Chondrocyte (in vitro differentiated cells): ENCODE results near the gene ZNRF1. TPM values are rescaled to one million over a fixed set of nuclear protein-coding genes. Genes with fewer than 3 reads are reported as not detected.
A peak's percentile ranks its signal among the peaks of the same experiment; 100 is the strongest.

Source experiments
- DNase-seq: peaks from one replicate; pipeline ENCODE4 v3.0.0; 2021; ENCODE audit warnings: mixed read lengths, low spot score
- H3K27ac Mint-ChIP-seq: one replicate; pipeline ENCODE4 v1.8.0; 2021; ENCODE audit warnings: mild to moderate bottlenecking, moderate library complexity, mixed read lengths; ENCODE audit not compliant: unreplicated experiment
- H3K27me3 Mint-ChIP-seq: 2 replicates; pipeline ENCODE4 v1.8.0; 2021; ENCODE audit warnings: low read depth, mixed read lengths
- H3K36me3 Mint-ChIP-seq: 2 replicates; pipeline ENCODE4 v1.8.0; 2021; ENCODE audit warnings: low read depth, mixed read lengths
- H3K4me1 Mint-ChIP-seq: 2 replicates; pipeline ENCODE4 v1.8.0; 2021; ENCODE audit warnings: low read depth, mild to moderate bottlenecking, mixed read lengths
- H3K4me3 Mint-ChIP-seq: one replicate; pipeline ENCODE4 v1.8.0; 2021; ENCODE audit warnings: mild to moderate bottlenecking, moderate library complexity, mixed read lengths; ENCODE audit not compliant: unreplicated experiment
- H3K9me3 Mint-ChIP-seq: 2 replicates; pipeline ENCODE4 v1.8.0; 2021; ENCODE audit warnings: low read depth, mixed read lengths
- total RNA-seq: library from RNA; stranded (reverse); gene quantifications from 3 replicates; pipeline ENCODE4 v1.2.1, GENCODE V29; 2021
- TF ChIP-seq, protein P1 (sequence below): fragments of 200-600 bp; sonication (generic); IDR thresholded peaks from 2 replicates; pipeline ENCODE4 v1.5.0; 2021; ENCODE audit warnings: antibody characterized with exemption, mild to moderate bottlenecking, moderate library complexity

Gene ZNRF1
- total RNA-seq, 1 donor from 2014 or later = 22.7 TPM

DNA sequence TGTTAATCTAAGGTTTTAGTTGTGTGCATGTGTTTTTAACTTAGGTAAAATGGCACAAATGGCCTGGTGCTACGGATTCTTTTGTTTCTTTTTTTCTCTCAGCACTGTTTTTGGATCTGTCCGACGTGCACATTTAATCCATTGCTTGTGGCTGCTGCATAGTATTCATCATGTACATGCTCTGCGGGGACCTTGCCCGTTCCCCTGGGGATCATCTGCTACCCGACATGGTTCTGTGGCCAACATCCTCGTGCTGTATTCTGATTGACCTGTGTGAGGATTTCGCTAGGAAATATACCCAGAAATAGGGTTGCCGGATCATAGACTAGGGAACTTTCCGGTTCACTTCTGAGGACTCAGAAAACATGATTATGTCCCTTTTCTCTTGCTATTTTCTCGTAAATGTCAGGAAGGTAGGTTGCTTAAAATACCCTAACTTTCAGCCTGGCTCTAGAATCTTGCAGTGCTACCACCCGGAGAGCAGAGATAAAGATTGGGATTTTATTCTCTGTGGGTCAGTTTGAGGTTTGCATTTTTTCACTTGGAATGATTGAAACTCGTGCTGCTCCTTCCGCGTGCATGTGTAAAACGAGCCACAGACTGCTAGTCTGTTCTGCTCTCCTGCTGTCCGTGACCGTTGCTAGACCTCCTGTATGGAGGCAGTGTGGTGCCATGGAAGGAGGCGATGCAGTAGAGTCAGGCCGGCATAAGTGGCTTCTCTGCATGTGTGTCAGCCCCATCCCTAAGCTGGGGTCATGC, 74.9 kb downstream of the ZNRF1 start:
- Mint-ChIP-seq H3K36me3 (peaks cover 2% of the 10 kb centered on the region), H3K4me1 (peaks cover 18% of the 10 kb centered on the region), H3K27ac (peak overlapping the region; percentile 3), H3K4me3 (no peak overlapping the region), H3K27me3 (no peaks in the 10 kb centered on the region), H3K9me3 (peaks cover 3% of the 10 kb centered on the region)
- no peak for DNase-seq
- TF ChIP-seq, protein P1, sequence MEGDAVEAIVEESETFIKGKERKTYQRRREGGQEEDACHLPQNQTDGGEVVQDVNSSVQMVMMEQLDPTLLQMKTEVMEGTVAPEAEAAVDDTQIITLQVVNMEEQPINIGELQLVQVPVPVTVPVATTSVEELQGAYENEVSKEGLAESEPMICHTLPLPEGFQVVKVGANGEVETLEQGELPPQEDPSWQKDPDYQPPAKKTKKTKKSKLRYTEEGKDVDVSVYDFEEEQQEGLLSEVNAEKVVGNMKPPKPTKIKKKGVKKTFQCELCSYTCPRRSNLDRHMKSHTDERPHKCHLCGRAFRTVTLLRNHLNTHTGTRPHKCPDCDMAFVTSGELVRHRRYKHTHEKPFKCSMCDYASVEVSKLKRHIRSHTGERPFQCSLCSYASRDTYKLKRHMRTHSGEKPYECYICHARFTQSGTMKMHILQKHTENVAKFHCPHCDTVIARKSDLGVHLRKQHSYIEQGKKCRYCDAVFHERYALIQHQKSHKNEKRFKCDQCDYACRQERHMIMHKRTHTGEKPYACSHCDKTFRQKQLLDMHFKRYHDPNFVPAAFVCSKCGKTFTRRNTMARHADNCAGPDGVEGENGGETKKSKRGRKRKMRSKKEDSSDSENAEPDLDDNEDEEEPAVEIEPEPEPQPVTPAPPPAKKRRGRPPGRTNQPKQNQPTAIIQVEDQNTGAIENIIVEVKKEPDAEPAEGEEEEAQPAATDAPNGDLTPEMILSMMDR = no peak

DNA sequence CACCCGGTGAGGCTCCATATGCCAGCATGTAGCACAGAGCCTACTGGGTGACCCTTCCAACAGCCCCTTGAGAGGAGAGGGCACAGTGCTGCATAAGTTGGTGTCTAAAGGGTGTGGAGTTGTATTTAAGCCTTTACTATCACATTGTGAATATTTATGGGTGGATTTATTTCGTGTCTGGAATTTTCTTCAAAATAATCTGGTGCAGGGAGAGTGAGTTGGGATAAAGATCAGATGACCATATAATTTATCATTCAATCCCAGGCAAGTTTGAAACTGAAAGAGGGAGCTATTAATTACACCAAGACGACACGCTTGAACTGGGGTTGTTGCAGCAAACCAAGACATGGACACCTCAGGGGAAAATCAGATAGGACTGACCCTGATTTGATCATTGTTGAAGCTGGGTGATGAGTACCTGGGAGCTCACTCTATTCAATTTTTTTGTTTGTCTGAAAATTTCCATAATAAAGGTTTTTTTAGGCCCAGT, 75.5 kb downstream of the ZNRF1 start:
- H3K27ac Mint-ChIP-seq = peak overlapping the region; percentile 3
- peaks cover 24% of the 10 kb centered on the region for H3K4me1 Mint-ChIP-seq
- DNase-seq = no peak
- TF ChIP-seq, protein P1 = no peak
- H3K9me3 Mint-ChIP-seq = peaks cover 3% of the 10 kb centered on the region
- peaks cover 2% of the 10 kb centered on the region for H3K36me3 Mint-ChIP-seq
- no peaks in the 10 kb centered on the region for H3K27me3 Mint-ChIP-seq
- H3K4me3 Mint-ChIP-seq = no peak overlapping the region

DNA sequence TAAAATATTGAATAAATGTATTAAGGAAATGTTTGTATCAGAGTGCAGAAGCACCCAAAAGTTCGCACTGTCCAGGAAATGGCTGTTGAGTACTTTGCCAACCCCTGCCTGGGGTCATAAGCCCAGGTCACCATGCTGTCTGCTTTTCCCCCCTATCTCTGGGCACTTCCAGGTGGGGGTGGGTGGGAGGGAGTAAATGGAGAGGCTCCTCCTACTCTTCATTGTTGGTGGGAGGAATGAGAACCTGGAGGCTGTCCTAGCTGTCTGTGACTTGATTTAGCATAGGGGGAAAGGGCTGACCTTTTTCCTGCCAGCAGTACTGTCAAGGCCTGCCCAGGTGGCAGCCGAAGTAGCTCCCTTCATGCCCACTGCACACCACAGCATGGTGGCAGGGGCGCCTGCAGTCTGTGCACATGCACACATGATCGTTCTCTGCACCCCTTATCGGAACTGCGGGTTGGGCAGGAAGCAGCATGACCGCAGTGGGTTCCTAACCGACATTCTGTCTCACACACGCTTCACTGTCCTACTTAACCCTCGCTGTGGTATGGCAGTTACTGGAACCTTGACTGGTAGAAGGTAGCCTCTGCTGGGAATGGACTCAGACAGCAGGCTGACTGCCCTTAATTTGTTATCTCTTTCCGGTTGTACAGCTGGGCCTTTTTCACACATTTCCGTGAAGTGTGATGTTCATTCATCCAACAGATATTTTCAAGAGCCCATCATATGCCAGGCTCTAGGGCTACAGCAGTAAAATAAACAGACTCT, 76.3 kb downstream of the ZNRF1 start:
- Mint-ChIP-seq H3K36me3 (peaks cover 2% of the 10 kb centered on the region), H3K4me3 (no peak overlapping the region), H3K27ac (no peak overlapping the region), H3K27me3 (no peaks in the 10 kb centered on the region), H3K4me1 (peaks cover 28% of the 10 kb centered on the region), H3K9me3 (peaks cover 3% of the 10 kb centered on the region)
- no peak for DNase-seq
- TF ChIP-seq, protein P1 = no peak

DNA sequence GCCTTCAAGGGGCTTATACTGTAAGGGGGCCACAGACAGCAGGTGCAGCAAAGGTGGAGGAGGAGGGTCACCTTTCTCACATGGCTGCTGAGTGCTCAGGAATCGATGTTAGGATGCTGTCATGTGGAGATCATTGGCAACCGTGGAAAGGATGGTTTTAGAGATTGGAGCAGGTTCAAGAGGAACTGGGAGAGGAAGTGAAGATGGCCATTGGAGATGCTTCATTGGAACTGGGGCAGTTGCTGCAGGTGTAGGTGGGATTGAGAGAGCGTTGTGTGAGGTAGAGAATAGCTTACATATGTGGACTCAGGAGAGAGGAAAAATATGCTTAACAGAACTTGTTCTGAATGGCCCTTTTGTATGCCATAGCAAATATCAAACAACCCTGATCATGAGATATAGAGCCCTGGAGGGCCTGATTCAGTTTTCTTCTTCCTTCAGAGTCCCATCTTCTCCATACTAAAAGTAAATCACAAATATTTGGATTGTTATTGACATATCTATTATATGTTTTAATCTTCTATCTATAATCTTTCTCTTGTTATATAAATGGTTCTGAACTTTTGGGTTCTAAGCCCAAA, 77.0 kb downstream of the ZNRF1 start:
- Mint-ChIP-seq H3K36me3 (peaks cover 2% of the 10 kb centered on the region), H3K27ac (no peak overlapping the region), H3K27me3 (no peaks in the 10 kb centered on the region), H3K4me3 (no peak overlapping the region), H3K9me3 (peaks cover 3% of the 10 kb centered on the region), H3K4me1 (peaks cover 30% of the 10 kb centered on the region)
- DNase-seq = no peak
- TF ChIP-seq, protein P1 = no peak

DNA sequence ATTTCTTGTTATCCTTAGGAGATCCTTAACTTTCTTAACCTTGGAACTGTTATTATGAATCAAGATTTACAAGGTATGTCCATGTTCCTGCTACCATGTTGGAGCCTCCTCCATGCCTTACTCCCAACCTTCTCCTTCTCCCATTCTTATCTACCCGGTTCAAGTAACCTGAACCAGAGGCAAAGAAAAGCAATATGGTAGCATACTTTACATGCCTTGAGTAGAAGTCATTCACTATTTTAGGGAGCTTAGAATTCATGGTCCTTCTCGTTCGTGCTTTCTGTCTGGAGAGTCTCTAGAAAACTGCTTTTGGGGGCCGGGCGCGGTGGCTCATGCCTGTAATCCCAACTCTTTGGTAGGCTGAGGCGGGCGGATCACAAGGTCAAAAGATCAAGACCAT, 80.1 kb downstream of the ZNRF1 start:
- Mint-ChIP-seq H3K4me3 (no peak overlapping the region), H3K27ac (peak overlapping the region; percentile 55), H3K4me1 (peaks cover 26% of the 10 kb centered on the region), H3K36me3 (peaks cover 2% of the 10 kb centered on the region), H3K27me3 (no peaks in the 10 kb centered on the region), H3K9me3 (peaks cover 3% of the 10 kb centered on the region)
- DNase-seq = no peak
- TF ChIP-seq, protein P1 = no peak
